Measurements from ENCODE around the gene DAB2IP. TPM values are rescaled to one million over a fixed set of nuclear protein-coding genes. Genes with fewer than 3 reads are reported as not detected.

Gene DAB2IP
- total RNA-seq, 1 donor from 2014 or later: 0.75 TPM

GRCh38 chr9:121731090-121731489 lies 79.7 kb downstream of the DAB2IP start:
- ATAC-seq (ENCODE audit: low read depth) (no peak), DNase-seq (no peak)
- Mint-ChIP-seq H3K4me1 (peaks cover 11% of the 10 kb centered on the region), H3K4me3 (no peak overlapping the region), H3K36me3 (ENCODE audit: low read depth) (no peaks in the 10 kb centered on the region), H3K27me3 (peaks cover 13% of the 10 kb centered on the region), H3K27ac (no peak overlapping the region), H3K9me3 (no peaks in the 10 kb centered on the region)
- CTCF ChIA-PET: no interaction called here
- POLR2A ChIA-PET: no interaction called here
- no peak for TF ChIP-seq CTCF (IDR thresholded peaks at IDR 0.05)
- intact Hi-C loops (cut with micrococcal nuclease): no loop called here

DNA sequence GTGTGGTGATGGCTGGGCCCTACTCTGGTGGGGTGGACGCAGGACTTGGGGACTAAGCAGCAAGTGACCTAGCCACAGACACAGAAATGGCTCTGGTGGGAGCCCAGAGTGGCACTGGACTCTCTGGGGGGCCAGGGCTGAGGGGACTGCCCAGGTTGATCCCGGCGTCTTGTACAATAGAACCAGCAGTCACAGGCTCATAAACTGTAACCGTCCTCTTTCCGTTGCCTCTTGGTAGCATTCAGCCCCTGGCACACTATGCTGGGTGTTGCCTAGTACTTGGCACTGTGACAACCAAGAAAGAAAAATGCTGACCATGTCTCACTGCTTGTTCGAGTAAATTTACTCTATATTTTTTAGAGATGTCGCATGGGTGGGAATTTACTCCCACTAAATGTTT lies 80.5 kb downstream of the DAB2IP start:
- ChIA-PET CTCF (no interaction called here), POLR2A (no interaction called here)
- Mint-ChIP-seq H3K27ac (no peak overlapping the region), H3K4me1 (peaks cover 15% of the 10 kb centered on the region), H3K27me3 (peaks cover 17% of the 10 kb centered on the region), H3K4me3 (no peak overlapping the region), H3K36me3 (ENCODE audit: low read depth) (no peaks in the 10 kb centered on the region), H3K9me3 (no peaks in the 10 kb centered on the region)
- DNase-seq: no peak
- intact Hi-C loops (cut with micrococcal nuclease): no loop called here
- no peak for TF ChIP-seq CTCF (IDR thresholded peaks at IDR 0.05)
- ATAC-seq (ENCODE audit: low read depth): no peak

DNA sequence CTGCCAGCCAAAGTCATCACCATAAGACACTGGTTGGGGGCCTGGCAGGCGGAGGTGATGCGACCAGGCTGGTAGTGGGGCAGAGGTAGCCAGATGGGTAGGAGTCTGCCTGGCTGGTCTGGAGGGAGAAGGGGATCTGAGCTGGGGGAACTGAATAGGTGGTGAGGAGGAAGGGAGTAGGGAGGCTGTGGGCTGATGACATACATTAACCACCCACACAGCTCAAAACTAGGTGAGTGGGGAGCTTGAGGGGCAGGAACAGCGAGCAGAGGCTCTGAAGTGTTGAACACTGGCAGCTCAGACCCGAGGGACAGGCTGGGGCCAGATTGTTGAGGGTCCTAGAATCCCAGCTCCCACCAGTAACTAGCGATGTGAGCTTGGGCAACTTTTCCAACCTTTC lies 81.0 kb downstream of the DAB2IP start:
- Mint-ChIP-seq H3K27ac (no peak overlapping the region), H3K27me3 (peaks cover 17% of the 10 kb centered on the region), H3K9me3 (no peaks in the 10 kb centered on the region), H3K4me1 (peaks cover 15% of the 10 kb centered on the region), H3K4me3 (no peak overlapping the region), H3K36me3 (ENCODE audit: low read depth) (no peaks in the 10 kb centered on the region)
- CTCF ChIA-PET: no interaction called here
- DNase-seq: no peak
- intact Hi-C loops (cut with micrococcal nuclease): no loop called here
- ATAC-seq (ENCODE audit: low read depth): no peak
- no peak for TF ChIP-seq CTCF (IDR thresholded peaks at IDR 0.05)
- POLR2A ChIA-PET: no interaction called here

GRCh38 chr9:121732886-121733285 lies 81.5 kb downstream of the DAB2IP start:
- no peak overlapping the region for H3K4me3 Mint-ChIP-seq
- no peak for TF ChIP-seq CTCF (IDR thresholded peaks at IDR 0.05)
- DNase-seq (no peak), ATAC-seq (ENCODE audit: low read depth) (no peak)
- H3K27me3 Mint-ChIP-seq: peaks cover 17% of the 10 kb centered on the region
- ChIA-PET POLR2A (no interaction called here), CTCF (no interaction called here)
- no peaks in the 10 kb centered on the region for H3K9me3 Mint-ChIP-seq
- H3K27ac Mint-ChIP-seq: no peak overlapping the region
- H3K36me3 Mint-ChIP-seq (ENCODE audit: low read depth): no peaks in the 10 kb centered on the region
- H3K4me1 Mint-ChIP-seq: peaks cover 15% of the 10 kb centered on the region
- intact Hi-C loops (cut with micrococcal nuclease): no loop called here

GRCh38 chr9:121734465-121734864 lies 83.0 kb downstream of the DAB2IP start:
- DNase-seq (no peak), ATAC-seq (ENCODE audit: low read depth) (no peak)
- H3K4me3 Mint-ChIP-seq: no peak overlapping the region
- intact Hi-C loops (cut with micrococcal nuclease): no loop called here
- CTCF ChIA-PET: interaction anchor here (1.1 to 1.9 kb wide), 3 partner anchors 8 to 261 kb away, joined by 3 to 5 read pairs (median 3); no protein-coding TSS in a partner anchor
- peaks cover 20% of the 10 kb centered on the region for H3K27me3 Mint-ChIP-seq
- H3K27ac Mint-ChIP-seq: no peak overlapping the region
- peaks cover 15% of the 10 kb centered on the region for H3K4me1 Mint-ChIP-seq
- no peaks in the 10 kb centered on the region for H3K36me3 Mint-ChIP-seq (ENCODE audit: low read depth)
- TF ChIP-seq CTCF (IDR thresholded peaks at IDR 0.05): no peak
- POLR2A ChIA-PET: interaction anchor here (0.7 kb wide), 1 partner anchor 125 kb away, joined by 5 read pairs; no protein-coding TSS in a partner anchor
- H3K9me3 Mint-ChIP-seq: no peaks in the 10 kb centered on the region
